SK-N-SH (cell line): ENCODE data around the gene USP47. TPM values are rescaled to one million over a fixed set of nuclear protein-coding genes. Genes with fewer than 3 reads are reported as not detected.

ENCODE experiments used
- CTCF ChIA-PET: fragments of 300-600, 350-600 bp; formaldehyde crosslinking; extraction: SDS; loops from one replicate; lab custom pipeline; 2021; lab: Yijun Ruan, JAX
- POLR2A ChIA-PET: fragments of 350-600 bp; sonication (Branson Sonifier 250); formaldehyde crosslinking; extraction: SDS; loops from one replicate; lab custom pipeline; 2020; ENCODE audit warnings: antibody characterized with exemption, inconsistent platforms; lab: Yijun Ruan, JAX
- DNase-seq: peaks from one replicate; pipeline ENCODE4 v3.0.0; 2012
- H2AFZ ChIP-seq: fragments of 200-600 bp; sonication (generic); 2 replicates; pipeline ENCODE4 v1.8.1; 2016; ENCODE audit warnings: antibody characterized with exemption, mild to moderate bottlenecking, low read depth
- H3F3A ChIP-seq: fragments of 200-600 bp; sonication (generic); replicated peaks from 2 replicates; pipeline ENCODE3; 2016; ENCODE audit warnings: antibody characterized with exemption, mild to moderate bottlenecking; ENCODE audit not compliant: insufficient read depth
- H3K27ac ChIP-seq, 2 experiments: fragments of 200-500 bp in 1 of 2; fragments of 200-600 bp in 1 of 2; sonication (Bioruptor generic) in 1 of 2; sonication (generic), shearing (Covaris generic) in 1 of 2; 2 replicates each; pipeline versions ENCODE4 v1.5.1 to v1.6.1; 2014 to 2016; ENCODE audit warnings: low read depth in 2 of 2, inconsistent platforms in 1 of 2, low read length in 1 of 2, mild to moderate bottlenecking in 1 of 2, mixed read lengths in 1 of 2
- H3K27me3 ChIP-seq: fragments of 200-600 bp; sonication (generic), shearing (Covaris generic); 2 replicates; pipeline ENCODE4 v1.6.1; 2016; ENCODE audit warnings: mixed run types; ENCODE audit not compliant: insufficient read depth
- H3K36me3 ChIP-seq, 2 experiments: fragments of 200-500 bp in 1 of 2; fragments of 200-600 bp in 1 of 2; sonication (Bioruptor generic) in 1 of 2; sonication (generic) in 1 of 2; replicated peaks in 1 of 2; 2 replicates each; pipeline versions ENCODE3 to v1.5.1; 2014 to 2016; ENCODE audit warnings: low read length in 1 of 2, mild to moderate bottlenecking in 1 of 2; ENCODE audit not compliant: insufficient read depth in 2 of 2, control insufficient read depth in 1 of 2
- H3K4me1 ChIP-seq, 2 experiments: fragments of 200-500 bp in 1 of 2; fragments of 200-600 bp in 1 of 2; sonication (Bioruptor generic) in 1 of 2; sonication (generic), shearing (Covaris generic) in 1 of 2; 2 replicates each; pipeline versions ENCODE4 v1.5.1 to v1.6.1; 2014 to 2016; ENCODE audit warnings: low read depth in 1 of 2, low read length in 1 of 2, mixed run types in 1 of 2; ENCODE audit not compliant: insufficient read depth in 2 of 2, control insufficient read depth in 1 of 2
- H3K4me2 ChIP-seq: fragments of 200-600 bp; sonication (generic), shearing (Covaris generic); 2 replicates; pipeline ENCODE4 v1.6.1; 2017; ENCODE audit warnings: mixed run types
- H3K4me3 ChIP-seq, 2 experiments: fragments of 200-500 bp in 1 of 2; fragments of 200-600 bp in 1 of 2; sonication (Bioruptor generic) in 1 of 2; sonication (generic), shearing (Covaris generic) in 1 of 2; 2 replicates each; pipeline versions ENCODE4 v1.5.1 to v1.8.1; 2014 to 2016; ENCODE audit warnings: low read depth in 2 of 2, inconsistent platforms in 1 of 2, low read length in 1 of 2, mild to moderate bottlenecking in 1 of 2, mixed read lengths in 1 of 2, moderate library complexity in 1 of 2
- H3K79me2 ChIP-seq: fragments of 200-600 bp; sonication (generic); 2 replicates; pipeline ENCODE4 v1.8.1; 2017; ENCODE audit warnings: mild to moderate bottlenecking; ENCODE audit not compliant: insufficient read depth
- H3K9ac ChIP-seq: fragments of 200-600 bp; sonication (generic); 2 replicates; pipeline ENCODE4 v1.6.1; 2017; ENCODE audit warnings: mixed run types
- H3K9me2 ChIP-seq: fragments of 200-600 bp; sonication (generic); 2 replicates; pipeline ENCODE4 v1.6.1; 2017; ENCODE audit warnings: mixed run types
- H3K9me3 ChIP-seq: fragments of 200-600 bp; sonication (generic); 2 replicates; pipeline ENCODE4 v1.6.1; 2017; ENCODE audit warnings: mixed run types, mild to moderate bottlenecking, moderate library complexity
- H4K20me1 ChIP-seq: fragments of 200-600 bp; sonication (generic); 2 replicates; pipeline ENCODE4 v1.6.1; 2017; ENCODE audit warnings: mild to moderate bottlenecking, mixed run types; ENCODE audit not compliant: insufficient read depth
- EP300 ChIP-seq, 2 experiments: IDR thresholded peaks; 2 replicates each; pipeline versions ENCODE4 v1.4.0 to v1.6.1; 2012; ENCODE audit warnings: borderline replicate concordance in 1 of 2, low read depth in 1 of 2, low read length in 1 of 2
- EZH2phosphoT487 ChIP-seq: fragments of 200-600 bp; sonication (generic); IDR thresholded peaks from 2 replicates; pipeline ENCODE4 v1.6.1; 2017; ENCODE audit warnings: low read depth, mixed run types, mild to moderate bottlenecking, antibody characterized with exemption, moderate library complexity, borderline replicate concordance
- FOXM1 ChIP-seq: IDR thresholded peaks from 2 replicates; pipeline ENCODE4 v1.4.0; 2012; ENCODE audit warnings: low read depth, mild to moderate bottlenecking
- GABPA ChIP-seq: IDR thresholded peaks from 2 replicates; pipeline ENCODE4 v1.4.0; 2012; ENCODE audit warnings: low read depth, mild to moderate bottlenecking
- MAX ChIP-seq: IDR thresholded peaks from 2 replicates; pipeline ENCODE4 v1.4.0; 2012; ENCODE audit warnings: low read depth
- NFIC ChIP-seq: IDR thresholded peaks from 2 replicates; pipeline ENCODE4 v1.4.0; 2012; ENCODE audit warnings: borderline replicate concordance
- NRF1 ChIP-seq: IDR thresholded peaks from 2 replicates; pipeline ENCODE4 v1.6.1; 2012; ENCODE audit warnings: low read depth, mild to moderate bottlenecking, low read length
- POLR2AphosphoS5 ChIP-seq: IDR thresholded peaks from 2 replicates; pipeline ENCODE4 v1.6.1; 2012; ENCODE audit warnings: low read depth, low read length
- SIN3A ChIP-seq: IDR thresholded peaks from 2 replicates; pipeline ENCODE4 v1.6.1; 2012; ENCODE audit warnings: low read depth, mild to moderate bottlenecking, low read length, moderate library complexity, borderline replicate concordance
- TAF1 ChIP-seq: IDR thresholded peaks from 2 replicates; pipeline ENCODE4 v1.6.1; 2012; ENCODE audit warnings: low read depth, mild to moderate bottlenecking, low read length, moderate library complexity, borderline replicate concordance
- TCF12 ChIP-seq: IDR thresholded peaks from 2 replicates; pipeline ENCODE4 v1.4.0; 2012
- TEAD4 ChIP-seq: IDR thresholded peaks from 2 replicates; pipeline ENCODE4 v1.4.0; 2012; ENCODE audit warnings: mild to moderate bottlenecking, borderline replicate concordance; ENCODE audit not compliant: insufficient read depth
- USF2 ChIP-seq: fragments of 150-350 bp; IDR thresholded peaks from 2 replicates; pipeline ENCODE4 v1.6.1; 2017; ENCODE audit warnings: antibody characterized with exemption, low read length, low read depth, borderline replicate concordance
- YY1 ChIP-seq: IDR thresholded peaks from 2 replicates; pipeline ENCODE4 v1.4.0; 2012; ENCODE audit warnings: low read depth, mild to moderate bottlenecking
- ZBTB33 ChIP-seq: IDR thresholded peaks from 2 replicates; pipeline ENCODE4 v1.4.0; 2012; ENCODE audit warnings: low read depth, borderline replicate concordance
- WGBS: methylation state at CpG from one replicate; pipeline ENCODE4 v1.1.6; 2017; ENCODE audit warnings: low lambda C conversion rate; 5-methylcytosine and 5-hydroxymethylcytosine counted together
- polyA plus RNA-seq, 3 experiments: library from polyadenylated mRNA; depleted of rRNA; stranded (reverse); fragments of >200 nt; gene quantifications; 2 replicates each; pipeline ENCODE4 v1.2.3, GENCODE V29; 2012

The USP47 gene
- polyA plus RNA-seq, 1 of the 3 experiments (the other 2 are of a cell fraction) = 10.3 TPM

- Histone ChIP-seq H3K9me3 (no peaks in the 10 kb centered on the region), H3K27me3 (no peaks in the 10 kb centered on the region), H4K20me1 (no peaks in the 10 kb centered on the region), H3K79me2 (peaks cover 9% of the 10 kb centered on the region; the same call in 1 of the 2 replicates), H3K4me1 (no peaks in the 10 kb centered on the region; a peak in 1 of 4 replicates), H3K9ac (no peak overlapping the region), H3K36me3 (peaks cover 57 to 78% of the 10 kb centered on the region in 2 experiments), H3K9me2 (no peaks in the 10 kb centered on the region), H3K27ac (no peak overlapping the region), H2AFZ (no peak overlapping the region)
- POLR2A ChIA-PET = no interaction called here
- no peak for DNase-seq
- CTCF ChIA-PET = interaction anchor here (1.4 to 1.8 kb wide), 2 partner anchors 120 to 123 kb away, joined by 5 read pairs; no protein-coding TSS in a partner anchor
- TF ChIP-seq EP300 (IDR thresholded peaks at IDR 0.05; ENCODE audit: borderline replicate concordance in 1 of 2, low read depth in 1 of 2, low read length in 1 of 2) = no peak
- TF ChIP-seq NRF1 = no peak
- TF ChIP-seq POLR2AphosphoS5 = no peak
- no peak for TF ChIP-seq NFIC
- no peak for TF ChIP-seq EZH2phosphoT487
- TF ChIP-seq, all 33 proteins: peak for 0
- no peak overlapping the region for H3K4me3 ChIP-seq
- H3F3A ChIP-seq = peaks cover 21% of the 10 kb centered on the region
- no peak overlapping the region for H3K4me2 ChIP-seq
These were observed 82.1 kb downstream of the USP47 start for GRCh38 chr11:11923828-11924227.

GRCh38 chr11:11929920-11930319 lies 88.1 kb downstream of the USP47 start:
- H3K9me2 ChIP-seq = no peaks in the 10 kb centered on the region
- no peak overlapping the region for H3K4me3 ChIP-seq
- peak overlapping the region in 1 of 2 experiments; percentile 0; a peak in 1 of 4 replicates for H3K27ac ChIP-seq
- DNase-seq = no peak
- no peaks in the 10 kb centered on the region; a peak in 1 of 4 replicates for H3K4me1 ChIP-seq
- ChIA-PET POLR2A (no interaction called here), CTCF (interaction anchor here (1.2 to 3.8 kb wide), 4 partner anchors 112 to 352 kb away, joined by 4 to 28 read pairs (median 4); no protein-coding TSS in a partner anchor)
- H3K4me2 ChIP-seq = no peak overlapping the region
- H3K36me3 ChIP-seq = peaks cover 57 to 78% of the 10 kb centered on the region in 2 experiments
- H3K27me3 ChIP-seq = no peaks in the 10 kb centered on the region
- 99% methylated on average over 2 of the region's 2 CpGs for WGBS
- peaks cover 17% of the 10 kb centered on the region; the same call in 1 of the 2 replicates for H3K79me2 ChIP-seq
- no peak overlapping the region for H3K9ac ChIP-seq
- TF ChIP-seq TAF1 (no peak), GABPA (no peak), ZBTB33 (no peak), NFIC (no peak), TEAD4 (no peak), USF2 (no peak), SIN3A (no peak), YY1 (no peak), TCF12 (no peak), FOXM1 (no peak), MAX (no peak)
- H3F3A ChIP-seq = peaks cover 32% of the 10 kb centered on the region
- no peaks in the 10 kb centered on the region for H4K20me1 ChIP-seq
- no peak overlapping the region for H2AFZ ChIP-seq
- H3K9me3 ChIP-seq = no peaks in the 10 kb centered on the region
